Hematopoietic multipotent progenitor cell treated with erythropoietin and hydrocortisone succinate and interleukin-3 and kit ligand, for 6 days (in vitro differentiated cells): ENCODE data around the gene STK10.

Experiments used
- DNase-seq: peaks from one replicate; pipeline ENCODE4 v3.0.0-alpha.2; 2015

The STK10 gene

DNA sequence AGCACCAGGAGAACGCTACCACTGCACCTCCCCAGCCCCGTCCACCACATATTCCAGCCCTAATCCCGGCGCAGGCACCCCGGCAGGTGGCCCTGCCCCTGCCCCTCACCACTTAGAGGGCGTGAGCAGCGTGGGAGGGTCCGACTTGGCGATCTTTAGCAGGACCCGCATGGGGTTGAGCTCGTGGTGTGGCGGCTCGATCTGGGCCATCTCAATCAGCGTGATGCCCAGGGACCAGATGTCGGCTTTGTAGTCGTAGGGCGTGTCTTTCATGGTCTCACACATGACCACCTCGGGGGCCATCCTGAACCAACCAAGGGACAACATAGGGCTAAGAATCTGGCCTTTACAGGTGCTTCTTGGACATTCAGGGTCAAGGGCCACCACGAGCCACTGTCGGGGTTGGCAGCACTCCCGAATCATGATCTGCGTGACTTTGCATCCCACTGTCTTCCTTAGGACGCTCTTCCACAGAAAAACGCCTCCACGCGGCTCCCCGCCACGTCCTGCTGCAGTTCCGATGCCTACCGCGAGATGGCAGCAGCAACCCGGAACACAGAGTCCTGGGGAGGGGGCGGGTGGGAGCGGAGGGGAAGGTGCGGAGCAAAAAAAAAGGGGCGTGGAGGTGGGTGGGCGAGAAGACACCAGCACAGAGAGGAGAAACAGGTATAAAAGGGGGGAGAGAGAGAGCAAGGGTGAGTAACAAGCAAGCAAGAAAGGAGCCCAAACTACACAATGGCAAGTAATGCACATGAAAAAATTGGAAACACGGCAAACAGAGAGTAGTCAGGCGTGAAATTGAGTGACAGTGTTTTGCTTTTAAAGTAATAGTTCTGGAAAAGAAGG lies 81.3 kb downstream of the STK10 start:
- peak; percentile 47 for DNase-seq

DNA sequence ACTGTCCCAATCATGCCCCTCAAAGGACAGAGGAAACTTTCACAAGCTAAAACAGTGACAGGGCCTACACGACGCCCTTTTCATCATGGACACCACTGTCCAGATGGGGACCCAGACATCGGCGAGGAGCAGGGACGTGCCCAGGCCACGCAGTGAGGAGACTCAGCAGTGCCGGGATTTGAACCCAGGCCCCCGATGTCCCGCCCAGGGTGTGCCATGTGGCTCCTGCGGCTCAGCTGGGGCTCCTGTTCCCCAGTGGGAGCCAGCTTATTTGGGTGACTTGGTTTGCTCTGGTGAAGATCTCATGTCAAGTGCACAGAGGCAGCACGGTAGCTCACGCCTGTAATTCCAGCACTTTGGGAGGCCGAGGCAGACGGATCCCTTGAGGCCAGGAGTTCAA lies 82.2 kb downstream of the STK10 start:
- DNase-seq = no peak

DNA sequence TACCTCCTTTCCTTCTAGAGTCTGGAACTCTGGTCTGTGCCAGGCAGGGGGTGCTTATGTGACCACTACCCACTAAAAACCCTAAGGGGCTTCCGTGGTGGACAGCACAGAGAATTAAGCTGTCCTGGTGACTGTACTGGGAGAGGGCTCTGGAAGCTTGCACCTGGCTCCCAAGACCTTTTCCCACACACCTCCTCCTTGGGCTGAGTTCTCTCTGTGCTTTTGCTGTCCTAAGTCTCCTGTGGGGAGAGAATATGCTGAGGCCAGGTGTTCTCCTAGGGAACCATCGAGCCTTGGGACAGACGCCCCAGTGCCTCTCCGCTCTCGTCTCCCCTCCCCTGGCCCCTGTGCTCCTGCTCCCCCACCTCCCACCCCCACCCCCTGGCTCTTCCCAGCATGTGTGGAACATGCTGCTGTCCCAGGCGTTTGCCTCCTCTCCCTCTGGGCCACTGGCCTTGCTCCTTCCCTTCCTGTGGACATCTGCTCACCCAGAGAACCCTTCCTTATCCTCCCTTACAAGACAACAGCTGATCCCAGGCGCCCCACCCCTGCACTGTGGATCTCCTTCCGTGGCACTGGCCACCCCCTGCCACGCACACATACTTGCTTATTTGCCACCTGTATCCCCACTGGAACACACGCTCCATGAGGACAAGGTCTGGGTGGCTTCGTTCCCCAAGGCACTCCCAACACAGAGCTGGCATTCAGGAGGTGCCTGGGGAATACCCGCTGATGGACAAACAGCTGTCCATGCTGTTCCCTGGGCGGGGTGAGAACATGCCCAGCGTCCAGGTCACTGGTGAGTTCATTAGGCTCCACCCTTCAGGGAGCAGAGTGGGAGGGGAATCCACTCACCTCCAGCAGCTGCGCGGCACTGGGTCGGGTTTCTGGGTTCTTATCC lies 83.0 kb downstream of the STK10 start:
- DNase-seq = no peak

DNA sequence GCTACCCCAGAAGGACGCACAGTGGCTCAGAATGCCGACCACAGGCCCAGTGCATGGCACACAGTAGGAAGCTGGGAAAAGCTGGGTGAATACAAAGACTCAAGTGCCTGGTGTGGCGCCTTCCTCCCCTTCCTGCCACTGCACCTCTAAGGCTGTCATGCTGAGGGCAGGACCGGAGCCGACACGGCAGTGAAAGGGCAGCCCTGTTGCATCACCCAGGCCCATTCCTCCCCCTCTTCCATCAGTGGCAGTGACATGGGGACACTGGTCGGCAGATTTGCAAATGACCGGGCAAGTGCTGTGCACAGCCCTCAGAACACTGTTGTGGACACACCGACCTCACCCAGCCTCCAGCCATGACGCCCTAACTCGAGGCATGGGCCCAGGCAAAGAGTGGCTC lies 84.0 kb downstream of the STK10 start:
- DNase-seq = no peak

DNA sequence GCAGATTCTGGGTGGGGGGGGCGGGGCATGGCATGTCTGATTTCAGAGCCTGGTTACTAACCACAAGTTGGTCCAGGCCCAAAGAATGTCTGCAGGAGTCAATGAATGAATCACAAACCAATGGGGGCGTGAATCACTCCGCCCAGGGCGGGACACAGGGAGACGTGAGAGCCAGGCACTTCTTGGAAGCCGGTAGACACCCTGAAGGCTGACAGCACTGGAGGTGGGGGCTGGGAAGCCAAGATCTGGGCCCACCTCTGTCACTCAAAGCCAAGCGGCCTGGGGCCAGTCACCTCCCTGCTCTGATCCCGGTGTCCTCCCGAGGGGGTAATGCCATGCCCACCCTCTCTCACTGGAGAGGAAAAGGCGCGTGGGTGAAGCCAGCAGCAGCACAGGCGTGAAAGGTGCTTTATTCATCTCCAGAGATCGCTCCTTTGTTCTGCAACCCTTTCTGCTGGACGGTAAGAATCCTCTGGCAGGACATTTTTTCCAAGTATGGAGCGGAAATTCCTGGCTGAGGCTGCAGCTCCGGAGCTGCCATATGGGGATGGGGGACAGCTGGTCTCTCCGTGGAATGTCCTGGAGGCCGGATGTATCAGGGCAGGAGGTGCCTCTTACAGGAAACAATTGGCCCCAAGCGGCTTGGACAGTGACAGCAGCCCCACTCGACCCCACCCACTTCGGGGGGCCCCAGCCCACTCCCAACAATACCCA lies 85.0 kb downstream of the STK10 start:
- peak; percentile 83 for DNase-seq

- DNase-seq = no peak
Measured at GRCh38 chr5:172102218-172102870, 85.7 kb downstream of the STK10 start.

GRCh38 chr5:172101547-172102217 lies 86.3 kb downstream of the STK10 start:
- no peak for DNase-seq

DNA sequence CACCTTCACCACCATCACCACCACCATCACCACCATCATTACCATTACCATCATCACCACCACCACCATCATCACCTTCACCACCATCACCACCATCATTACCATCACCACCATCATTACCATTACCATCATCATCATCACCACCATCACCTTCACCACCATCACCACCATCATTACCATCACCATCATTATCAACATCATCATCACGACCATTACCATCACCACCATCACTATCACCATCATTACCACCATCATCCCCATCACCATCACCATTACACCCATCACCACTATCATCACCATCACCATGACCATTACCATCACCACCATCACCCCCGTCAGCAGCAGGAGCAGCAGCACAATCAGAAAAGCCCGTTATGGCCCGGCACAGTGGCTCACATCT lies 89.1 kb downstream of the STK10 start:
- no peak for DNase-seq

DNA sequence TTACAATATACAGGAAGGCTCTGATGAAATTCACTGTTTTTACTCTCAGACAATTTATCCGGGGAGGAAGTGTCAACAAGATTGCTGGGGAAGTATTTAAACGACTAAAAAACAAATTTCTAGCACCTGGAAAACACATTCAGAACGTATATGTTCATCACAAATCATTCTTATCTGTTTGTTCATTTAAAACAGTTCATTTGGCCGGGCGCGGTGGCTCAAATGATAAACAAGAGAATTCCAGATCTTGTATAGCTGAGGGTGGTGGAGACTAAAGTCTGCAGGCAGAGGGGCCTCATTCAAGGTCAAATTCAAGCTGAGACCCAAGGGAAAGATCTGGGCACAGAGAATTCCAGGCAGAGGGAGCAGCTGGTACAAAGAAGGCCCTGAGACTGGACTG lies 90.0 kb downstream of the STK10 start:
- no peak for DNase-seq

GRCh38 chr5:172097356-172097755 lies 90.7 kb downstream of the STK10 start:
- no peak for DNase-seq

- DNase-seq = no peak
Measured at GRCh38 chr5:172096207-172096940, 91.7 kb downstream of the STK10 start.

DNA sequence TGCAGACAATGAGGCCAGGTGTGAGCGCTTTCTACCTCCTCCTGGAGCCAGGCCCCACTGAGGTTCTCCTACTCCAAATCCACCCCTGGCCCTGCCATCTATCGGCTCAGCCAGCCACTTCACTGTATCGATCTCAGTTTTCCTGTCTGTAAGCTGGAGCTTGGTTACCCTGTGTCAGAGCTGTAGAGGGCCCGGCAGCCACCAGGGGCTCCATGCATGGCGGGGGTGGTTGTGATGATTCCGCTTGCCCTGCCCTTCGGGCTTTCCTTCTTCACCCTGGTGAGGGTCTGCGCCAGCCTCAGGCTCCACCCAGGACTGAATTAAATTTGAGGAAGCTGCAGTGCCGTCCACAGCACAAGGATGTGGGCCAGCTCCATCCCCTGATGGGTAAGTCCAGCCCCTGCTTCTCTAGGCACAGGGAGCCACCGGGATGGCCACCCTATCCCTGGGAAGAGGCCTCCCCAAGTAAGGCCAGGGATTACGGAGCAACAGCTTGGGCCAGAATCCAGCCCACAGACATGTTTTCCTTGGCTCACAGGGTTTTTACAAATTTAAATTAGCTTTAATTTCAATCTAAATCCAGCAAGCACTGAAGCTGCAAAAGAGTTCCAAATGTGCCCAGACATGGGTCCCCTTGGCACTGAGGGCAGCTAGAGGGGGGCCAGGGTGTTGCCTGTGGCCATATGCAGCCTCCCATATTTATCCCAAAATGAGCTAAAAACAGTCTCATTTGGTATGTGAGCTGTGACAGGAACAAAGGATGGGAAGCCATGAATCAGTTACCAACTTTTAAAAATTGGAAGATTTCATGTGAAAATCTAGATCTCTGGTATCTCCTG lies 92.4 kb downstream of the STK10 start:
- no peak for DNase-seq

GRCh38 chr5:172093965-172094364 lies 94.1 kb downstream of the STK10 start:
- DNase-seq = no peak

DNA sequence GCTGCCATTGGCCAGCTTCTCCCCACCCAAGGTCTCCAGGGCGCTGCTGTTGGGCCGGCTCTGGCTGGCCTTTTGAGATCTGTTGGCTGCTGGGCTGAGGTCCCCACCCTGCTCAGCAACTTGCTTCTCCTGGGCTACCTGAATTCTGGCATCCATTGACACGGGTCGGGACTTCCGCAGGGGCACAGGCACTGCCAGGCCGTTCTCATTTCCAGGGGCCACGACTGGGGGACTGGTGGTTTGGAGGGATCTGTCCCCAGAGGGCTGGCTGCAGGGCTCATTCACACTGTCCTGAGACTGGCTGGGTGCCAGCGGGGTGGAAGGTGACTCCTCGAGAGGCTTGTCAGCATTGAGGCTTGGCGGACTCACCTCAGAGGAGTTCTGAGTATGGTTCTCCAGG lies 94.5 kb downstream of the STK10 start:
- no peak for DNase-seq

- DNase-seq = no peak
Measured at GRCh38 chr5:172091956-172092732, 95.9 kb downstream of the STK10 start.

- DNase-seq = no peak
Measured at GRCh38 chr5:172090976-172091547, 97.0 kb downstream of the STK10 start.

- no peak for DNase-seq
Measured at GRCh38 chr5:172089298-172090117, 98.5 kb downstream of the STK10 start.

GRCh38 chr5:172088801-172089200 lies 99.2 kb downstream of the STK10 start:
- no peak for DNase-seq
